GM21528 (cell line): ENCODE results near the gene C6orf118.

ENCODE experiments used
- ATAC-seq: cut with Tn5 transposase; IDR thresholded peaks from one replicate; pipeline ENCODE4 v1.9.1; 2021; ENCODE audit warnings: mild to moderate bottlenecking, moderate library complexity; ENCODE audit not compliant: unreplicated experiment, low FRiP score

C6orf118 gene

GRCh38 chr6:165245287-165245686, 64.1 kb downstream of the C6orf118 start:
- ATAC-seq = no peak

GRCh38 chr6:165244524-165245247, 64.7 kb downstream of the C6orf118 start:
- no peak for ATAC-seq

GRCh38 chr6:165243801-165244200, 65.6 kb downstream of the C6orf118 start:
- ATAC-seq = no peak

- no peak for ATAC-seq
Observed at GRCh38 chr6:165236326-165236725, 73.1 kb downstream of the C6orf118 start.

- no peak for ATAC-seq
Observed at GRCh38 chr6:165232731-165233488, 76.5 kb downstream of the C6orf118 start.

GRCh38 chr6:165231581-165232561, 77.5 kb downstream of the C6orf118 start:
- no peak for ATAC-seq

GRCh38 chr6:165231177-165231576, 78.2 kb downstream of the C6orf118 start:
- no peak for ATAC-seq
